ENCODE data around the gene SPOCK1.

Gene SPOCK1

DNA sequence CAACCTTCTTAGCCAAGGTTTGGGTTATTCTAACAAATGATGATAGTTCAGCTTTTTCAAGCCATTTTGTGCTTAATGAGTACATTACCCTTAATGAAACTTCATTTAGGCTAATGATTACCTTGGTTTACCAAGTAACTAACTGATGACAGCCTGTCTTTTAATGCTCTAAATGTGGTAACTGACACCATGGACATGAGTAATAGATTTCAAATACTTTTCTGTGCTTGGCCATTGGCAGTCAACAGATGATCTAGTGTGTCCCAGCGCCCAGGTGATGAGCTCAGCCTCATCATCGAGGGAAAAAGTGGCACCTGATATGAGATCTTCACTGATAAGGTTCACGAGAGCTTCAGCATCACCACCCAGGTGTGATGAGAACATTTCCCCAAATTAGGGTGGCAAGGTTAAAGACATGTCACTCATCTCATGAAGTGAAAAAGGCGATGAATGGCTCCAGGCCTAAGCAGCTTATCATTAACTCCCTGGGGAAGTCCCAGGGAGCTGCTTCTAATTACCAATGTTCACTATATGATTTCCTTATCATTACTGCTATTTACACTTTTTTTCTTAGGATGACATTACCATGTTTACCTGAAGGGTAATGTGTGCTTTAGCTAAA lies 296.0 kb downstream of the SPOCK1 start:
- Histone ChIP-seq H3K36me3 (ENCODE audit: insufficient read depth) (no peaks in the 10 kb centered on the region), H3K79me2 (ENCODE audit: insufficient read depth, low read depth) (no peaks in the 10 kb centered on the region), H4K20me1 (ENCODE audit: insufficient read depth) (no peaks in the 10 kb centered on the region), H3K4me3 (IDR thresholded peaks at IDR 0.05; ENCODE audit: insufficient read depth, low read depth, low read length) (no peak overlapping the region), H3K9ac (no peak overlapping the region), H3K27ac (no peak overlapping the region), H3K27me3 (ENCODE audit: insufficient read depth, low read depth) (no peaks in the 10 kb centered on the region), H2AFZ (ENCODE audit: low read depth) (no peak overlapping the region), H3K4me2 (no peak overlapping the region), H3K4me1 (ENCODE audit: low read depth, poor library complexity, severe bottlenecking) (no peaks in the 10 kb centered on the region)
- TF ChIP-seq, protein P1, sequence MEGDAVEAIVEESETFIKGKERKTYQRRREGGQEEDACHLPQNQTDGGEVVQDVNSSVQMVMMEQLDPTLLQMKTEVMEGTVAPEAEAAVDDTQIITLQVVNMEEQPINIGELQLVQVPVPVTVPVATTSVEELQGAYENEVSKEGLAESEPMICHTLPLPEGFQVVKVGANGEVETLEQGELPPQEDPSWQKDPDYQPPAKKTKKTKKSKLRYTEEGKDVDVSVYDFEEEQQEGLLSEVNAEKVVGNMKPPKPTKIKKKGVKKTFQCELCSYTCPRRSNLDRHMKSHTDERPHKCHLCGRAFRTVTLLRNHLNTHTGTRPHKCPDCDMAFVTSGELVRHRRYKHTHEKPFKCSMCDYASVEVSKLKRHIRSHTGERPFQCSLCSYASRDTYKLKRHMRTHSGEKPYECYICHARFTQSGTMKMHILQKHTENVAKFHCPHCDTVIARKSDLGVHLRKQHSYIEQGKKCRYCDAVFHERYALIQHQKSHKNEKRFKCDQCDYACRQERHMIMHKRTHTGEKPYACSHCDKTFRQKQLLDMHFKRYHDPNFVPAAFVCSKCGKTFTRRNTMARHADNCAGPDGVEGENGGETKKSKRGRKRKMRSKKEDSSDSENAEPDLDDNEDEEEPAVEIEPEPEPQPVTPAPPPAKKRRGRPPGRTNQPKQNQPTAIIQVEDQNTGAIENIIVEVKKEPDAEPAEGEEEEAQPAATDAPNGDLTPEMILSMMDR (conservative IDR thresholded peaks at IDR 0.05; ENCODE audit: low read depth, low read length): no peak

DNA sequence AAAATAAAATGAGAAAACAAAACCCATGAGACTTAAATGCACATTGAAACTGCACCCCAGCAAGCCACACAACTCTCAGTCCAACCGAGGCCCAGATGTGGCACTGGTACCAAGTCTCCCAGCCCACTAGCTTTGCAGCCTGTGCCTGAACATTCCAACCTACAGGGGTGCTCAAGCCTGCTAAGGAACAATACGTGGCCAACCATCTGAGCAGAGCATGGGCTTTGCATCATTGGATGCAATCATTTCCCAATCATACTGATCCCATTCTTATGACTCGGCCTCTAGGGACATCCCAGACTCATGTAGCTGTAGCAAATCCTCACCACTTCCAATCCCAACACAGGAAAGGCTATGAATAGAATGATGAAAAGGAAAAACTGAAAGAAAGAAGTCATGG lies 297.2 kb downstream of the SPOCK1 start:
- no peaks in the 10 kb centered on the region for H3K79me2 ChIP-seq (ENCODE audit: insufficient read depth, low read depth)
- H3K4me3 ChIP-seq (IDR thresholded peaks at IDR 0.05; ENCODE audit: insufficient read depth, low read depth, low read length): no peak overlapping the region
- H3K9ac ChIP-seq: no peak overlapping the region
- H3K36me3 ChIP-seq (ENCODE audit: insufficient read depth): no peaks in the 10 kb centered on the region
- H4K20me1 ChIP-seq (ENCODE audit: insufficient read depth): no peaks in the 10 kb centered on the region
- no peaks in the 10 kb centered on the region for H3K4me1 ChIP-seq (ENCODE audit: low read depth, poor library complexity, severe bottlenecking)
- H3K4me2 ChIP-seq: no peak overlapping the region
- no peaks in the 10 kb centered on the region for H3K27me3 ChIP-seq (ENCODE audit: insufficient read depth, low read depth)
- TF ChIP-seq, protein P1 (conservative IDR thresholded peaks at IDR 0.05; ENCODE audit: low read depth, low read length): no peak
- no peak overlapping the region for H2AFZ ChIP-seq (ENCODE audit: low read depth)
- H3K27ac ChIP-seq: no peak overlapping the region

DNA sequence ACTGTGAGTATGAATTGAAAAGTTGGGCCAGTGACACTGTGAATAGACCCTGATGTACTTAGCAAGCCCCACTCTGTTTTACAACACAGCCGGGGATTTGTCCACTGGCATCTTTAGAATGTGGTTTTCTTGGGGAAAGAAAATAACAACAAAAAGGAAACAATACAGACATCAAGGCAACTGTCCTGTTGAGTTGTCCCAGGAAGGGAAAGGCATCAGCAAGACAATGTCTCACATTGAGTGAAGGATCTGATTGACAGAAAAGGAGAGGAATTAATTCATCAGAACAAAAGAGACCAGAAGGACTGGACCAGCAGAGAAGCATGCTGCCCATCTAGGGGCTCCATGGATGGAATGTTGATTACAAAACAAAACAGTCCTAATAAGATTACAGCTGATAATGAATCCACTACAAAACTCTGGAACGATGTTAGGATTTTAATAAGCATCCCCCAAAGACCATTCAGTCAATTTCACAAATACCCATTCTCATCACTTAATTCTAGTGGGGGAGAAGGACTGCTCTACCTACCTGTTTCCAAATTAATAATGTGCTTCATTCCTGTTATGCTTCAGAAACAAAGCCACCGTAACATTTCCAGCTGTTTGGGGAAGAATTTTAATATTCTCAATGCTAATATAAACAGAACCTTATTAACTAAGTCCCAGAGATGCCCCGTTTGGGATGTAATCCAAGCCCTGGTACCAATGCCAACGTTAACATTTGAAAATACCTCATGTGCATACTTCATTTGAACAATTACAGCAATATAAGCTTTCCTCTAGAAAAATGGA lies 298.0 kb downstream of the SPOCK1 start:
- no peak overlapping the region for H3K9ac ChIP-seq
- H2AFZ ChIP-seq (ENCODE audit: low read depth): no peak overlapping the region
- H4K20me1 ChIP-seq (ENCODE audit: insufficient read depth): no peaks in the 10 kb centered on the region
- H3K79me2 ChIP-seq (ENCODE audit: insufficient read depth, low read depth): no peaks in the 10 kb centered on the region
- H3K36me3 ChIP-seq (ENCODE audit: insufficient read depth): no peaks in the 10 kb centered on the region
- H3K4me1 ChIP-seq (ENCODE audit: low read depth, poor library complexity, severe bottlenecking): no peaks in the 10 kb centered on the region
- no peak overlapping the region for H3K4me2 ChIP-seq
- H3K4me3 ChIP-seq (IDR thresholded peaks at IDR 0.05; ENCODE audit: insufficient read depth, low read depth, low read length): no peak overlapping the region
- TF ChIP-seq, protein P1 (conservative IDR thresholded peaks at IDR 0.05; ENCODE audit: low read depth, low read length): no peak
- H3K27me3 ChIP-seq (ENCODE audit: insufficient read depth, low read depth): no peaks in the 10 kb centered on the region
- no peak overlapping the region for H3K27ac ChIP-seq

DNA sequence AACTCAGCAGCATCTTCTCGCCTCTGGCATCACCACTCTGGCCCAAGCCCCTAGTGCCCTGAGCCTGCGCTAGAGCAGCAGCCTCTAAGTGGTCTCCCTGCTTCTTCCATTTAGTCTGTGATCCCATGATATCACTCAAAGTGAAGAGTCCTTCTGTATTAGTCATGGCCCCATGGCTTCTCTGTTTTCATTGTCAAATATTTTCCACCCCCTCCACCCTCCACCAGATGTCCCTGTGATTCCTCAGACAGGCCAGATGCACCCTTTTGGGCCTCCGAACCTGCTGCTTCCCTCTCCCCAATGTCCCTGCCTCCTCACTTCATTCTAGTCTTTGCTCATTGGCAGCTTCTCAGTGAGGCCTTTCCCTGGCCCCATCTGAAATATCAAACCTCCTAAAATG lies 299.2 kb downstream of the SPOCK1 start:
- Histone ChIP-seq H3K9ac (no peak overlapping the region), H3K4me2 (no peak overlapping the region), H3K4me3 (IDR thresholded peaks at IDR 0.05; ENCODE audit: insufficient read depth, low read depth, low read length) (no peak overlapping the region), H3K27ac (no peak overlapping the region), H2AFZ (ENCODE audit: low read depth) (no peak overlapping the region), H3K27me3 (ENCODE audit: insufficient read depth, low read depth) (no peaks in the 10 kb centered on the region), H4K20me1 (ENCODE audit: insufficient read depth) (no peaks in the 10 kb centered on the region), H3K36me3 (ENCODE audit: insufficient read depth) (no peaks in the 10 kb centered on the region), H3K4me1 (ENCODE audit: low read depth, poor library complexity, severe bottlenecking) (no peaks in the 10 kb centered on the region), H3K79me2 (ENCODE audit: insufficient read depth, low read depth) (no peaks in the 10 kb centered on the region)
- TF ChIP-seq, protein P1 (conservative IDR thresholded peaks at IDR 0.05; ENCODE audit: low read depth, low read length): no peak
